Measurements from ENCODE around the gene DNAH8. TPM values are rescaled to one million over a fixed set of nuclear protein-coding genes. Genes with fewer than 3 reads are reported as not detected.
A peak's percentile ranks its signal among the peaks of the same experiment; 100 is the strongest.

Gene DNAH8
- polyA plus RNA-seq, 1 of the 3 experiments (the other 2 are of a cell fraction) = not detected

GRCh38 chr6:38702558-38703397, 12.3 kb upstream of the DNAH8 start, which contains the start of gene GLO1:
Gene GLO1 (minus strand): TSS chr6:38703145. CDS start chr6:38703054, 91 bp downstream.
- H3K9me3 ChIP-seq = peaks cover 8% of the 10 kb centered on the region; the same call in 1 of the 2 replicates
- CTCF ChIA-PET = interaction anchor here (1.5 kb wide), 1 partner anchor 11 kb away, joined by 3 read pairs; no protein-coding TSS in a partner anchor
- 2% methylated on average over 30 of the region's 53 CpGs for WGBS (ENCODE audit: low lambda C conversion rate)
- H2AFZ ChIP-seq (ENCODE audit: low read depth) = peak within 1 kb of the TSS; percentile 84
- peak; percentile 86 for TF ChIP-seq CHD2 (IDR thresholded peaks at IDR 0.05; ENCODE audit: low read length, partially characterized antibody)
- peak; percentile 85 for TF ChIP-seq YY1 (IDR thresholded peaks at IDR 0.05; ENCODE audit: low read depth)
- no peak for TF ChIP-seq GABPA (IDR thresholded peaks at IDR 0.05; ENCODE audit: low read depth)
- peak; percentile 89 for TF ChIP-seq POLR2AphosphoS5 (IDR thresholded peaks at IDR 0.05; ENCODE audit: low read depth, low read length)
- TF ChIP-seq IRF3 (IDR thresholded peaks at IDR 0.05; ENCODE audit: low read depth, low read length) = peak; percentile 73
- TF ChIP-seq FOXM1 (IDR thresholded peaks at IDR 0.05; ENCODE audit: low read depth) = no peak
- peak; percentile 79 for TF ChIP-seq TAF1 (IDR thresholded peaks at IDR 0.05; ENCODE audit: borderline replicate concordance, low read depth, low read length)
- peak; percentile 28; the same call in 1 of the 2 replicates for TF ChIP-seq FOSL2 (IDR thresholded peaks at IDR 0.05; ENCODE audit: borderline replicate concordance, low read depth)
- TF ChIP-seq NRF1 (IDR thresholded peaks at IDR 0.05; ENCODE audit: low read depth, low read length) = peak; percentile 53
- TF ChIP-seq TEAD4 (IDR thresholded peaks at IDR 0.05; ENCODE audit: borderline replicate concordance, insufficient read depth) = no peak
- TF ChIP-seq MAX (IDR thresholded peaks at IDR 0.05; ENCODE audit: low read depth) = peak; percentile 87
- peak within 1 kb of the TSS; percentile 68 to 90 for H3K4me3 ChIP-seq (ENCODE audit: low read depth in 2 of 2, low read length in 1 of 2)
- peak; percentile 97 for DNase-seq
- peaks cover 0 to 2% of the 10 kb centered on the region in 2 experiments; a peak in 1 of 4 replicates for H3K4me1 ChIP-seq (ENCODE audit: control insufficient read depth in 1 of 2, insufficient read depth in 2 of 2, low read depth in 1 of 2, low read length in 1 of 2)
- no peaks in the 10 kb centered on the region for H3K27me3 ChIP-seq (ENCODE audit: insufficient read depth)
- peaks cover 43% of the 10 kb centered on the region for H3K79me2 ChIP-seq (ENCODE audit: insufficient read depth)
- POLR2A ChIA-PET = interaction anchor here (1.4 kb wide), 1 partner anchor 11 kb away, joined by 4 read pairs; no protein-coding TSS in a partner anchor
- peaks cover 0 to 12% of the 10 kb centered on the region in 2 experiments for H3K36me3 ChIP-seq (replicated peaks in 1 of 2; ENCODE audit: control insufficient read depth in 1 of 2, insufficient read depth in 2 of 2, low read length in 1 of 2)
- H3F3A ChIP-seq (replicated peaks; ENCODE audit: insufficient read depth) = peaks cover 3% of the 10 kb centered on the region
- H3K27ac ChIP-seq (ENCODE audit: low read depth in 2 of 2, low read length in 1 of 2) = peak within 1 kb of the TSS; percentile 70 to 86
- peak within 1 kb of the TSS; percentile 91 for H3K4me2 ChIP-seq
- peak within 1 kb of the TSS; percentile 93 for H3K9ac ChIP-seq
- no peaks in the 10 kb centered on the region for H4K20me1 ChIP-seq (ENCODE audit: insufficient read depth)
- no peaks in the 10 kb centered on the region for H3K9me2 ChIP-seq

GRCh38 chr6:38703949-38704590, 11.0 kb upstream of the DNAH8 start:
- DNase-seq = no peak
- Histone ChIP-seq H3K9ac (no peak overlapping the region), H3K9me2 (no peaks in the 10 kb centered on the region), H3K4me3 (ENCODE audit: low read depth in 2 of 2, low read length in 1 of 2) (no peak overlapping the region), H2AFZ (ENCODE audit: low read depth) (no peak overlapping the region), H3K36me3 (replicated peaks in 1 of 2; ENCODE audit: control insufficient read depth in 1 of 2, insufficient read depth in 2 of 2, low read length in 1 of 2) (peaks cover 0 to 12% of the 10 kb centered on the region in 2 experiments), H3K4me1 (ENCODE audit: control insufficient read depth in 1 of 2, insufficient read depth in 2 of 2, low read depth in 1 of 2, low read length in 1 of 2) (peaks cover 0 to 2% of the 10 kb centered on the region in 2 experiments; a peak in 1 of 4 replicates), H3F3A (replicated peaks; ENCODE audit: insufficient read depth) (no peaks in the 10 kb centered on the region), H3K79me2 (ENCODE audit: insufficient read depth) (peaks cover 35% of the 10 kb centered on the region), H3K4me2 (no peak overlapping the region), H3K27ac (ENCODE audit: low read depth in 2 of 2, low read length in 1 of 2) (no peak overlapping the region; a peak in 1 of 4 replicates), H3K27me3 (ENCODE audit: insufficient read depth) (no peaks in the 10 kb centered on the region), H4K20me1 (ENCODE audit: insufficient read depth) (no peaks in the 10 kb centered on the region), H3K9me3 (peaks cover 8% of the 10 kb centered on the region; the same call in 1 of the 2 replicates)
- WGBS (ENCODE audit: low lambda C conversion rate) = 81% methylated on average over 4 of the region's 5 CpGs
- TF ChIP-seq USF1 (IDR thresholded peaks at IDR 0.05; ENCODE audit: borderline replicate concordance, low read depth) (no peak), JUND (IDR thresholded peaks at IDR 0.05) (no peak), ELF1 (IDR thresholded peaks at IDR 0.05) (no peak), REST (IDR thresholded peaks at IDR 0.05; ENCODE audit: low read depth, low read length) (no peak)
- CTCF ChIA-PET = interaction anchor here (1.5 kb wide), 1 partner anchor 10 kb away, joined by 3 read pairs; no protein-coding TSS in a partner anchor
- POLR2A ChIA-PET = no interaction called here
